T47D (cell line): ENCODE measurements around the gene RHEB.

Source experiments
- DNase-seq, 2 experiments: peaks; one replicate each; pipeline versions ENCODE4 v3.0.0 to v3.0.0-alpha.2; 2011 to 2012; ENCODE audit warnings: low read depth in 1 of 2, low spot score in 1 of 2
- JUND ChIP-seq: IDR thresholded peaks from 2 replicates; pipeline ENCODE4 v1.6.1; 2012; ENCODE audit warnings: low read depth
- in situ Hi-C: cut with HindIII; loops from 2 replicates; pipeline ENCODE4 v1.10.0; 2016; ENCODE audit warnings: low sequenced_read_pairs, low pct_unique_long_range_greater_than_20kb

The RHEB gene

DNA sequence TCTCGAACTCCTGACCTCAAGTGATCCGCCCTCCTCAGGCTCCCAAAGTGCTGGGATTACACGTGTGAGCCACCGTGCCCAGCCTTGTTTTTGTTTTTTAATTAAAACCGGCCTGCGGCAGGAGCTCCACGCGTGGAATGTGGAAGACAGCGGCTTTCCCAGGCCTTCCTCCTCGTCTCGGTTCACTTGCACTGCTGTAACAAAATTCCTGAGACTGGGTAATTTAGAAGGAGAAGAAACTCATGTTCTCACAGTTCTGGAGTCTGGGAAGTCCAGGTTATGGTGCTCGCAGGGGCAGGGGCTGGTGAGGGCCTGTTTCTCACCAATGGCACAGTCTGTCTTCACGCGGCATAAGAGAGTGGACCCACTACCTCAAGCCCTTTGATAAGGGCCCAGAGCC, 65.4 kb downstream of the RHEB start:
- in situ Hi-C loops = no loop called here
- TF ChIP-seq JUND = no peak
- no peak for DNase-seq

DNA sequence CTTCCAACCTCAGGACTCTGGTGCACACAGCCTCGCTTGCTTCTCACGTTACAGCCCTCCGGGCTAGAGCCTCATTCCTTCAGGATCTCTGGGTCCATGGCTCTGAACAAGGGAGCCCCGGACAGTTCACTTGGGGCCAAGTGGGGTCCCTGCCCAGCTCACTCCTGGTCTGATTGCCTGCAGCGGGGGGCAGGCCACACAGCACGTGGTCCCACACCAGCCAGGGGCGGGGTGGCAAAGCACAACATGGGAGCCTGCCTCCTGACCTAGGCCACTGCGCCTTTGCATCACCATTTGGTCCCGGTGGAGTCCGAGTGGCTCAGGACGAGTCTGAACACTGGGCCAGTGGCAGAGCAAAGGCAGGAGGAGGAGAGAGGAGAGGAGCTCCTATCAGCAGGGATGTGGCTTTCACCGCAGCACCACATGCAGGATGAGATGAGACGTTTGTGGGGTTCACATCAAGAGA, 66.3 kb downstream of the RHEB start:
- no peak for TF ChIP-seq JUND
- in situ Hi-C loops = no loop called here
- peak in 1 of 2 experiments; percentile 27 for DNase-seq

- in situ Hi-C loops = no loop called here
- DNase-seq = no peak
- no peak for TF ChIP-seq JUND
These were observed 66.9 kb downstream of the RHEB start for GRCh38 chr7:151452680-151453325.

GRCh38 chr7:151451626-151452571, 67.8 kb downstream of the RHEB start:
- DNase-seq = no peak
- no peak for TF ChIP-seq JUND
- in situ Hi-C loops = no loop called here

DNA sequence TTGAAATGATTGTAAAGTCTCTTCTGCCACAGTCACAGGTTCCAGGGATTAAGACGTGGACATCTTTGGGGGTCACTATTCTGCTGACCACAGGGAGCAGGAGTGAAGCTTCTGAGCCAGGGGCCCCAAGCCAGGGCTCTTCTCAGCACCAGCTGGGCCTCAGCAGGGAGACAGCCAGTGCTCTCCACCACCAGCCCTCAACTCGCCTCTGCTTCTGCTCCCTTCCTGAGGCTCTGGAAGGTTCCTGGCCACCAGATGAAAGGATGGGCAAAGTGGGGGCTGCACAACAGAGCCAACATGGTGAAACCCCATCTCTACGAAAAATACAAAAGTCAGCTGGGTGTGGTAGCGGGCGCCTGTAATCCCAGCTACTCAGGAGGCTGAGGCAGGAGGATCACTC, 68.5 kb downstream of the RHEB start:
- no peak for TF ChIP-seq JUND
- in situ Hi-C loops = no loop called here
- no peak for DNase-seq

- TF ChIP-seq JUND = no peak
- in situ Hi-C loops = no loop called here
- DNase-seq = no peak
These were observed 69.7 kb downstream of the RHEB start for GRCh38 chr7:151449990-151450389.

GRCh38 chr7:151448261-151449252, 71.1 kb downstream of the RHEB start:
- no peak for DNase-seq
- no peak for TF ChIP-seq JUND
- in situ Hi-C loops = no loop called here

- no peak for DNase-seq
- in situ Hi-C loops = no loop called here
- TF ChIP-seq JUND = no peak
These were observed 71.8 kb downstream of the RHEB start for GRCh38 chr7:151447901-151448260.

GRCh38 chr7:151447312-151447711, 72.4 kb downstream of the RHEB start:
- no peak for DNase-seq
- TF ChIP-seq JUND = no peak
- in situ Hi-C loops = no loop called here

GRCh38 chr7:151446412-151446811, 73.3 kb downstream of the RHEB start:
- TF ChIP-seq JUND = no peak
- in situ Hi-C loops = no loop called here

GRCh38 chr7:151444632-151445031, 75.1 kb downstream of the RHEB start:
- TF ChIP-seq JUND = no peak
- DNase-seq = no peak
- in situ Hi-C loops = no loop called here

More at GRCh38 chr7:151446412-151446811, 73.3 kb downstream of the RHEB start:
- DNase-seq = no peak

GRCh38 chr7:151442776-151443496, 76.8 kb downstream of the RHEB start:
- DNase-seq = no peak
- in situ Hi-C loops = no loop called here

More at GRCh38 chr7:151442776-151443496, 76.8 kb downstream of the RHEB start:
- no peak for TF ChIP-seq JUND
